Panc1 (cell line): ENCODE data around the gene CEP170. TPM values are rescaled to one million over a fixed set of nuclear protein-coding genes. Genes with fewer than 3 reads are reported as not detected.

Experiments
- ATAC-seq: fragments of 200-7000 bp; cut with Tn5 transposase; 2 replicates; pipeline ENCODE4 v1.9.1; 2020; ENCODE audit warnings: mild to moderate bottlenecking, moderate library complexity
- BruUV-seq: library from RNA; stranded (reverse); fragments of 400-500 nt; replicated peaks from 2 replicates; lab custom pipeline; 2021; lab: Mats Ljungman, UMichigan
- CTCF ChIA-PET: fragments of 300-600 bp; sonication (Branson Sonifier 250); formaldehyde crosslinking; loops from one replicate; lab custom pipeline; 2022; ENCODE audit warnings: antibody characterized with exemption; lab: Charles Lee
- POLR2A ChIA-PET: fragments of 300-600 bp; sonication (Branson Sonifier 250); formaldehyde crosslinking; loops from one replicate; lab custom pipeline; 2022; ENCODE audit warnings: antibody characterized with exemption; lab: Charles Lee
- DNase-seq: peaks from one replicate; pipeline ENCODE4 v3.0.0-alpha.2; 2010; ENCODE audit warnings: low read depth, low spot score
- H3K27ac ChIP-seq: 2 replicates; pipeline ENCODE4 v1.5.1; 2011; ENCODE audit warnings: mild to moderate bottlenecking, low read length, inconsistent platforms
- H3K27me3 ChIP-seq: fragments of 200-500 bp; sonication (Bioruptor generic); 2 replicates; pipeline ENCODE4 v1.6.0; 2014; ENCODE audit warnings: low read length, inconsistent platforms; ENCODE audit not compliant: control insufficient read depth, insufficient read depth
- H3K36me3 ChIP-seq: fragments of 200-500 bp; sonication (Bioruptor generic); 2 replicates; pipeline ENCODE4 v1.5.1; 2014; ENCODE audit warnings: inconsistent platforms, mild to moderate bottlenecking, low read length, moderate library complexity; ENCODE audit not compliant: control insufficient read depth, insufficient read depth
- H3K4me1 ChIP-seq: 2 replicates; pipeline ENCODE4 v1.5.1; 2011; ENCODE audit warnings: inconsistent platforms, mild to moderate bottlenecking, low read length, moderate library complexity; ENCODE audit not compliant: control insufficient read depth, insufficient read depth
- H3K4me3 ChIP-seq, 2 experiments: 2 replicates each; pipeline ENCODE4 v1.5.1; 2011 to 2012; ENCODE audit warnings: low read depth in 2 of 2, low read length in 2 of 2, mild to moderate bottlenecking in 2 of 2, inconsistent platforms in 1 of 2, moderate library complexity in 1 of 2
- H3K9me3 ChIP-seq: fragments of 200-500 bp; sonication (Bioruptor generic); 2 replicates; pipeline ENCODE4 v1.5.1; 2014; ENCODE audit warnings: low read depth, mild to moderate bottlenecking, inconsistent platforms, low read length, moderate library complexity; ENCODE audit not compliant: control insufficient read depth, insufficient read depth
- CTCF ChIP-seq: fragments of 450-650 bp; IDR thresholded peaks from 2 replicates; pipeline ENCODE4 v1.5.1; 2017; ENCODE audit warnings: mild to moderate bottlenecking
- POLR2AphosphoS5 ChIP-seq: IDR thresholded peaks from 2 replicates; pipeline ENCODE4 v1.6.1; 2012; ENCODE audit warnings: mild to moderate bottlenecking, low read depth, low read length, moderate library complexity
- REST ChIP-seq, 2 experiments: IDR thresholded peaks; 2 replicates each; pipeline ENCODE4 v1.6.1; 2011 to 2012; ENCODE audit warnings: low read depth in 2 of 2, control low read depth in 1 of 2, low read length in 1 of 2, mild to moderate bottlenecking in 1 of 2, moderate library complexity in 1 of 2; ENCODE audit not compliant: insufficient read depth in 1 of 2
- SIN3A ChIP-seq: IDR thresholded peaks from 2 replicates; pipeline ENCODE4 v1.6.1; 2012; ENCODE audit warnings: low read depth, mild to moderate bottlenecking, low read length, moderate library complexity, borderline replicate concordance; ENCODE audit not compliant: insufficient read depth
- TCF7L2 ChIP-seq: IDR thresholded peaks from 2 replicates; pipeline ENCODE4 v1.6.1; 2011; ENCODE audit warnings: mild to moderate bottlenecking, low read depth, low read length, inconsistent platforms
- in situ Hi-C: cut with HindIII; loops from 2 replicates; pipeline ENCODE4 v1.10.0; 2016; ENCODE audit warnings: low sequenced_read_pairs, low pct_unique_long_range_greater_than_20kb
- intact Hi-C: fragments of 100-400 bp; cut with micrococcal nuclease; formaldehyde crosslinking; loops from one replicate; pipeline ENCODE4 v1.10.0; 2022; ENCODE audit not compliant: unreplicated experiment
- total RNA-seq: library from RNA; stranded (reverse); gene quantifications from one replicate; pipeline ENCODE4 v1.2.1, GENCODE V29; 2021; ENCODE audit not compliant: unreplicated experiment

CEP170 gene
- total RNA-seq, 1 experiment from 2014 or later = 89.3 TPM

- H3K27me3 ChIP-seq = no peaks in the 10 kb centered on the region
- in situ Hi-C loops = no loop called here
- POLR2A ChIA-PET = no interaction called here
Observed at GRCh38 chr1:243229526-243229925, 25.6 kb downstream of the CEP170 start.

GRCh38 chr1:243227622-243228021, 27.5 kb downstream of the CEP170 start:
- ChIA-PET POLR2A (no interaction called here), CTCF (no interaction called here)
- in situ Hi-C loops (no loop called here), intact Hi-C loops (no loop called here)
- no TSS peak for BruUV-seq
- Histone ChIP-seq H3K9me3 (peaks cover 39% of the 10 kb centered on the region), H3K4me1 (no peaks in the 10 kb centered on the region), H3K27me3 (no peaks in the 10 kb centered on the region), H3K36me3 (peaks cover 5% of the 10 kb centered on the region; the same call in 1 of the 2 replicates), H3K27ac (no peak overlapping the region), H3K4me3 (no peak overlapping the region)
- ATAC-seq = no peak
- no peak for DNase-seq
- TF ChIP-seq POLR2AphosphoS5 = no peak

More at GRCh38 chr1:243229526-243229925, 25.6 kb downstream of the CEP170 start:
- BruUV-seq = no TSS peak
- no peak overlapping the region for H3K27ac ChIP-seq
- ATAC-seq (no peak), DNase-seq (no peak)
- TF ChIP-seq SIN3A = no peak
- no peak for TF ChIP-seq REST (IDR thresholded peaks at IDR 0.05; ENCODE audit: insufficient read depth in 1 of 2, low read depth in 2 of 2, low read length in 1 of 2)
- TF ChIP-seq TCF7L2 = no peak
- no peak for TF ChIP-seq CTCF
- no peak for TF ChIP-seq POLR2AphosphoS5
- CTCF ChIA-PET = no interaction called here
- no peaks in the 10 kb centered on the region for H3K4me1 ChIP-seq
- H3K36me3 ChIP-seq = no peaks in the 10 kb centered on the region
- no peak overlapping the region for H3K4me3 ChIP-seq
- H3K9me3 ChIP-seq = peaks cover 47% of the 10 kb centered on the region
- intact Hi-C loops = no loop called here

- Histone ChIP-seq H3K27me3 (no peaks in the 10 kb centered on the region), H3K27ac (no peak overlapping the region), H3K36me3 (peaks cover 32% of the 10 kb centered on the region), H3K9me3 (no peaks in the 10 kb centered on the region), H3K4me1 (no peaks in the 10 kb centered on the region), H3K4me3 (no peak overlapping the region)
- ChIA-PET POLR2A (no interaction called here), CTCF (no interaction called here)
- TF ChIP-seq REST (IDR thresholded peaks at IDR 0.05; ENCODE audit: insufficient read depth in 1 of 2, low read depth in 2 of 2, low read length in 1 of 2) = no peak
- intact Hi-C loops = no loop called here
- ATAC-seq (no peak), DNase-seq (no peak)
- in situ Hi-C loops = no loop called here
- no TSS peak for BruUV-seq
Observed at GRCh38 chr1:243218059-243218458, 37.0 kb downstream of the CEP170 start.
